Lower leg skin (tissue), 4 donors: ENCODE measurements around the gene GUF1. TPM values are rescaled to one million over a fixed set of nuclear protein-coding genes. Genes with fewer than 3 reads are reported as not detected.

ENCODE experiments used
- DNase-seq, 2 donors: peaks; one replicate each; pipeline ENCODE4 v3.0.0-alpha.2; 2019; ENCODE audit warnings: low spot score in 2 of 2
- H3K4me3 ChIP-seq: fragments of 200-600 bp; sonication (generic); 2 replicates; pipeline ENCODE4 v1.5.1; 2017; ENCODE audit warnings: mild to moderate bottlenecking, low read depth; ENCODE audit not compliant: poor library complexity, severe bottlenecking
- CTCF ChIP-seq, 3 donors: fragments of 450-650 bp; IDR thresholded peaks; one replicate each; pipeline ENCODE4 v1.5.1; 2016; ENCODE audit warnings: antibody characterized with exemption in 3 of 3, mild to moderate bottlenecking in 3 of 3, moderate library complexity in 2 of 3
- POLR2A ChIP-seq, 2 donors: fragments of 450-650 bp; IDR thresholded peaks; one replicate each; pipeline ENCODE4 v1.6.1; 2016 to 2017; ENCODE audit warnings: antibody characterized with exemption in 2 of 2, mild to moderate bottlenecking in 1 of 2, moderate library complexity in 1 of 2
- WGBS, 2 donors: methylation state at CpG; one replicate each; pipeline ENCODE4 v1.1.5; 2018; 5-methylcytosine and 5-hydroxymethylcytosine counted together
- intact Hi-C: fragments of 100-400 bp; cut with DNase I; formaldehyde crosslinking; loops from one replicate; pipeline ENCODE4 v1.15.0; 2023; ENCODE audit warnings: low total_unique reads
- total RNA-seq, 4 donors: library from RNA; depleted of rRNA; stranded (reverse); fragments of >200 nt; gene quantifications; one replicate each; pipeline ENCODE4 v1.1.0, GENCODE V29; 2016

GUF1 gene
- total RNA-seq, 4 donors from 2014 or later, result 13.4 to 19.8 (median 17.4) TPM

- DNase-seq, result no peak
- 79 to 95% methylated on average over 1 of the region's 1 CpG for WGBS, 2 donors
- H3K4me3 ChIP-seq, result no peak overlapping the region
- intact Hi-C loops, result no loop called here
- no peak for TF ChIP-seq CTCF (IDR thresholded peaks at IDR 0.05)
- no peak for TF ChIP-seq POLR2A (IDR thresholded peaks at IDR 0.05)
Measured at GRCh38 chr4:44646151-44646550, 32.1 kb upstream of the GUF1 start.

- H3K4me3 ChIP-seq, result no peak within 1 kb of the TSS
- 65 to 70% methylated on average over 1 of the region's 1 CpG for WGBS, 2 donors
- no peak for DNase-seq
- no peak for TF ChIP-seq CTCF (IDR thresholded peaks at IDR 0.05)
- no peak for TF ChIP-seq POLR2A (IDR thresholded peaks at IDR 0.05)
- intact Hi-C loops, result no loop called here
Measured at GRCh38 chr4:44651425-44651824, 26.8 kb upstream of the GUF1 start, which contains the start of gene YIPF7. Gene YIPF7, minus strand, starts transcription at chr4:44651625. Its CDS starts 1,525 bp downstream, at chr4:44650100.

- DNase-seq, result no peak
- WGBS, 2 donors, result 67 to 95% methylated on average over 1 of the region's 1 CpG
- TF ChIP-seq POLR2A (IDR thresholded peaks at IDR 0.05) (no peak), CTCF (IDR thresholded peaks at IDR 0.05) (no peak)
- H3K4me3 ChIP-seq, result no peak overlapping the region
- intact Hi-C loops, result no loop called here
Measured at GRCh38 chr4:44652002-44652401, 26.2 kb upstream of the GUF1 start.

GRCh38 chr4:44660396-44660795 is 17.8 kb upstream of the GUF1 start:
- WGBS, 2 donors, result 57 to 80% methylated on average over 3 of the region's 3 CpGs
- DNase-seq, result no peak
- no peak overlapping the region for H3K4me3 ChIP-seq
- intact Hi-C loops, result no loop called here
- TF ChIP-seq CTCF (IDR thresholded peaks at IDR 0.05), result no peak
- no peak for TF ChIP-seq POLR2A (IDR thresholded peaks at IDR 0.05)

GRCh38 chr4:44661940-44662622 is 16.1 kb upstream of the GUF1 start:
- intact Hi-C loops, result no loop called here
- WGBS, 2 donors, result 56 to 71% methylated on average over 1 of the region's 1 CpG
- H3K4me3 ChIP-seq, result no peak overlapping the region
- no peak for DNase-seq
- TF ChIP-seq POLR2A (IDR thresholded peaks at IDR 0.05) (no peak), CTCF (IDR thresholded peaks at IDR 0.05) (no peak)

GRCh38 chr4:44662623-44663005 is 15.6 kb upstream of the GUF1 start:
- intact Hi-C loops, result no loop called here
- 49 to 70% methylated on average over 2 of the region's 2 CpGs for WGBS, 2 donors
- no peak overlapping the region for H3K4me3 ChIP-seq
- DNase-seq, result no peak
- TF ChIP-seq CTCF (IDR thresholded peaks at IDR 0.05) (no peak), POLR2A (IDR thresholded peaks at IDR 0.05) (no peak)
